ENCODE results near the gene IL25.

IL25 gene

GRCh38 chr14:23359722-23360447 is 12.7 kb upstream of the IL25 start:
- no peak overlapping the region for H3K4me3 ChIP-seq (ENCODE audit: low read depth, low read length)
- TF ChIP-seq CTCF (IDR thresholded peaks at IDR 0.05; ENCODE audit: borderline replicate concordance, insufficient read depth, low read depth, low read length): no peak

DNA sequence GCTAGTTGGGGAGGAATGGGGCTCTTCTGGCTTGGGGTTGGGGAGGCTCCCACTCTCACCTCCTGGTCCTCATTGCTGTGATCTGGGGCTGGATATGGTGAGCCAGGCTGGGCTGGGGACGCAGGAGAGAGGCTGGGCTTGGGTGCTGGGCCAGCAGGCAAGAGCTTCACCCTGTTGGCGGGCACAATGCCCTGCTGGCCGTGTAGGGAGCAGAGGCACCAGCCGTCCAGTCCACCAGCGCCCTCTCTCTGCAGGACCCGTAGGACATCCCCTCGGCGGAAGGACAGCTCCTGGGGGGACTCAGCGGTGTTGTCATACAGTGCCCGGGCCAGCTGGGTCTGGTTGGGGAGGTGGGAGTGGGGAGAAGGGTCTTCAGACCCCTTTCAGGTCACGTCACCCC is 12.1 kb upstream of the IL25 start:
- no peak overlapping the region for H3K4me3 ChIP-seq (ENCODE audit: low read depth, low read length)
- TF ChIP-seq CTCF (IDR thresholded peaks at IDR 0.05; ENCODE audit: borderline replicate concordance, insufficient read depth, low read depth, low read length): no peak

- TF ChIP-seq CTCF (IDR thresholded peaks at IDR 0.05; ENCODE audit: borderline replicate concordance, insufficient read depth, low read depth, low read length): no peak
- no peak overlapping the region for H3K4me3 ChIP-seq (ENCODE audit: low read depth, low read length)
These were observed 11.3 kb upstream of the IL25 start for GRCh38 chr14:23361320-23361719.

- TF ChIP-seq CTCF (IDR thresholded peaks at IDR 0.05; ENCODE audit: borderline replicate concordance, insufficient read depth, low read depth, low read length): no peak
- no peak overlapping the region for H3K4me3 ChIP-seq (ENCODE audit: low read depth, low read length)
These were observed 10.8 kb upstream of the IL25 start for GRCh38 chr14:23361763-23362162.

- TF ChIP-seq CTCF (IDR thresholded peaks at IDR 0.05; ENCODE audit: borderline replicate concordance, insufficient read depth, low read depth, low read length): no peak
- H3K4me3 ChIP-seq (ENCODE audit: low read depth, low read length): no peak overlapping the region
These were observed 10.4 kb upstream of the IL25 start for GRCh38 chr14:23362200-23362599.

GRCh38 chr14:23364164-23365035 is 8.2 kb upstream of the IL25 start:
- no peak for TF ChIP-seq CTCF (IDR thresholded peaks at IDR 0.05; ENCODE audit: borderline replicate concordance, insufficient read depth, low read depth, low read length)
- H3K4me3 ChIP-seq (ENCODE audit: low read depth, low read length): no peak overlapping the region

Measured in GM12875 (cell line).